Measurements from ENCODE around the gene AQP12B.

The AQP12B gene

DNA sequence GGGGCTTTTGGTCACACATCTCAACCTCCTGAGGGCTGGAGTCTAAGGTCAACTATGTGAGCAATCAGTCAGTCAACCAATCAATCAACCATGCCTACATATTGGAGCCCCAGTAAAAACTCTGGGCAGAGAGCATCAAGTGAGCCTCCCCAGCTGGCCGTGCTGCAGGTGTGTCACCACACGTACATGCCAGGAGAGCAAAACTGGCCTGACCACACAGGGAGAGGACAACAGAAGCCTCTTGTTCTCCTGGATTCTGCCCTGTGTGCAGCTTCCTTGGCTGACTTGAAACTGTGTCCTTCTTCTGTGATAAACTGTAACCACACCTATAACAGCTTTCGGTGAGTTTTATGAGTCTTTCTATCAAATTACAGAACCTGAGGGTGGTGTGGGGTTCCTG is 31.5 kb downstream of the AQP12B start:
- TF ChIP-seq CTCF (conservative IDR thresholded peaks at IDR 0.05; ENCODE audit: low read depth, low read length) = no peak
- Histone ChIP-seq H3K4me1 (ENCODE audit: low read depth, poor library complexity, severe bottlenecking) (no peaks in the 10 kb centered on the region), H3K4me3 (IDR thresholded peaks at IDR 0.05; ENCODE audit: insufficient read depth, low read depth, low read length) (no peak overlapping the region), H3K79me2 (ENCODE audit: insufficient read depth, low read depth) (no peaks in the 10 kb centered on the region), H3K9ac (no peak overlapping the region), H3K27ac (no peak overlapping the region), H3K27me3 (ENCODE audit: insufficient read depth, low read depth) (peaks cover 47% of the 10 kb centered on the region), H2AFZ (ENCODE audit: low read depth) (no peak overlapping the region), H3K36me3 (ENCODE audit: insufficient read depth) (no peaks in the 10 kb centered on the region), H4K20me1 (ENCODE audit: insufficient read depth) (no peaks in the 10 kb centered on the region), H3K4me2 (no peak overlapping the region)

DNA sequence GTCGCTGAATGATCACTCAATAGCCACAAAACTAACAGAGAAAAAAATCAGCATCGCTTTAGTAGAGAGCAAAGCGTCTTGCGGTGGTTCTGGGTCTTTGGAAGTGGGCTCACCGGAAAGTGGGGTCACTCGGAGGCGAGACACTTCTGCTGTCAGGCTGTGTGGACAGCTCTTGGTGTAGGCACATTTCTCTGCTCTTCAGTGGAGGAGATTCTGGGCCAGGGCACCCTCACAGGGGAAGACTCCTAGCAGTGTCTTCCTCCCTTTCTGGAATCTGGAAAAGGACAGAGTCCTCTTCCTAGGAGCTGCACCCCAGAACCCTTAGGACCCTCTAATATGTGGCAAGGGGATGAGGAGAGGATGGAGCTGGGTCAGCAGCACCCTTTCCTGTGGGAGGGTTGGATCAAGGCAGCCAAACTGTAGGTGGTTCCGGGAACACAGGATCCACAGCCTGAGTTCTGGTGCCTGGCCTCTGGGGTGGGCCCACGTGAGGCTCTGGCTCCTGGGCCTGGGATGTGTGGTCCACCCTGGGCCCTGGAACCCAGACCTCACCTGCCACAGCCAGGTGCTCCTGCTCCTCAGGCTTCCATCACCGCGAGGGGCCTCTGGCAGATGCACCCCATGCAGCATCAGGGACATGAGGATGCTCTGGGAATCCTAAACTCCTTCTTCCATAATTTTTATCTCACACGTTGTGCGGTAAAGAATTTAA is 32.3 kb downstream of the AQP12B start:
- no peaks in the 10 kb centered on the region for H3K36me3 ChIP-seq (ENCODE audit: insufficient read depth)
- no peak for TF ChIP-seq CTCF (conservative IDR thresholded peaks at IDR 0.05; ENCODE audit: low read depth, low read length)
- H3K4me2 ChIP-seq = no peak overlapping the region
- H3K27me3 ChIP-seq (ENCODE audit: insufficient read depth, low read depth) = peaks cover 42% of the 10 kb centered on the region
- no peaks in the 10 kb centered on the region for H3K4me1 ChIP-seq (ENCODE audit: low read depth, poor library complexity, severe bottlenecking)
- no peak overlapping the region for H3K9ac ChIP-seq
- no peak overlapping the region for H3K4me3 ChIP-seq (IDR thresholded peaks at IDR 0.05; ENCODE audit: insufficient read depth, low read depth, low read length)
- no peaks in the 10 kb centered on the region for H4K20me1 ChIP-seq (ENCODE audit: insufficient read depth)
- H3K27ac ChIP-seq = no peak overlapping the region
- H3K79me2 ChIP-seq (ENCODE audit: insufficient read depth, low read depth) = no peaks in the 10 kb centered on the region
- no peak overlapping the region for H2AFZ ChIP-seq (ENCODE audit: low read depth)

DNA sequence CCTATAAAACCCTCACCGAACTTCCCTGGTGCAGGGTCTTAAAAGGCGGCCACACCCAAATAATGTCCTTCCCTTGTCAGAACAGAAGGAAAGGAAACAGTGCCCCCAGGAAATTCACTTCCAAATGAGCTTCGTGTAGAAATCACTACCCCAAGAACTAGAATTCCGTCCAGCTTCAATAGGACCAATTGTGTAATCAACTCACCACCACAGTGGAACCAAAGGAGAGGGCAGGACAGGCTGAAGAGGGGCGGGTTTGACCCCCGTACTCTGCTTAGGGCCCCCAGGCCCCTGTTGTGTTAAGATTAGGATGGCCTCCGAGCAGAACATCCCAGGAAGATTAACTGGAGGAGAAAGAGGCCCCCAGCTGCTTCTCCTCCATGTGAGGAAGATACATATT is 33.4 kb downstream of the AQP12B start:
- H3K9ac ChIP-seq = no peak overlapping the region

DNA sequence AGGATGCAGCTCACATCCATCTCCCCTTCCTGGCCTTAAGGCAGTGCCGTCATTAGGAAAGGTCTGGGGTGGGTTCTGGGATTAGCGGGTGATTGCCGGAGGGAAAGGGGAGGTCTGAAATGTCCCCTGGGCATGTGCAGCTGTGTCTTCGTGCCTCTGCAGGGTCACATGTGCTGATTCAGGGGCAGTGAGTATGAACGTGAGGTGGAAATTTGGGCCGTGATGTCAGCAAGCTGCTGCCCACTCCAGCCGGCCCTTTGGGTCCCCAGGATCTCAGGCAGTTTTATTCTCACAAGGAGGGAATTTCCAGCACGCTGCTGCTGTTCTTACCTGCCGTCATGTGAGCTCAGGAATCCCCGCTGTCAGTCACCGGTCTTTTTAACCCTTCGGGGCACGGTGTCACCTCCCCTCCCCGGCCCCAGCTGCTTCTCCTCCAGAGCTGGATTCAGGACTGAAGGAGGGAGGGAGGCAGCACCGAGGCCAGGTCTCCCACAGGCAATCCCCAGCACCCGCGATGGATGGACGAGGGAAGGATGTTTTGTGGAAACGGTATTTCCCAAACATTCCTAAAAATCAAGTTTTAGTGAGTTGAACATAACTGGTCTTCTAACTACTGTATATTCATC is 33.9 kb downstream of the AQP12B start:
- no peak overlapping the region for H3K27ac ChIP-seq
- no peak for TF ChIP-seq CTCF (conservative IDR thresholded peaks at IDR 0.05; ENCODE audit: low read depth, low read length)
- no peak overlapping the region for H2AFZ ChIP-seq (ENCODE audit: low read depth)

More for the DNA sequence above, 33.4 kb downstream of the AQP12B start:
- no peaks in the 10 kb centered on the region for H4K20me1 ChIP-seq (ENCODE audit: insufficient read depth)
- H3K27me3 ChIP-seq (ENCODE audit: insufficient read depth, low read depth) = peaks cover 39% of the 10 kb centered on the region
- TF ChIP-seq CTCF (conservative IDR thresholded peaks at IDR 0.05; ENCODE audit: low read depth, low read length) = no peak
- H3K79me2 ChIP-seq (ENCODE audit: insufficient read depth, low read depth) = no peaks in the 10 kb centered on the region
- H3K4me2 ChIP-seq = no peak overlapping the region
- no peak overlapping the region for H3K4me3 ChIP-seq (IDR thresholded peaks at IDR 0.05; ENCODE audit: insufficient read depth, low read depth, low read length)
- H3K4me1 ChIP-seq (ENCODE audit: low read depth, poor library complexity, severe bottlenecking) = no peaks in the 10 kb centered on the region
- no peaks in the 10 kb centered on the region for H3K36me3 ChIP-seq (ENCODE audit: insufficient read depth)
- H3K27ac ChIP-seq = no peak overlapping the region
- H2AFZ ChIP-seq (ENCODE audit: low read depth) = no peak overlapping the region

More for the DNA sequence above, 33.9 kb downstream of the AQP12B start:
- H3K4me2 ChIP-seq = no peak overlapping the region
- peaks cover 43% of the 10 kb centered on the region for H3K27me3 ChIP-seq (ENCODE audit: insufficient read depth, low read depth)
- no peaks in the 10 kb centered on the region for H3K4me1 ChIP-seq (ENCODE audit: low read depth, poor library complexity, severe bottlenecking)
- no peak overlapping the region for H3K9ac ChIP-seq
- no peaks in the 10 kb centered on the region for H3K79me2 ChIP-seq (ENCODE audit: insufficient read depth, low read depth)
- no peaks in the 10 kb centered on the region for H3K36me3 ChIP-seq (ENCODE audit: insufficient read depth)
- no peaks in the 10 kb centered on the region for H4K20me1 ChIP-seq (ENCODE audit: insufficient read depth)
- H3K4me3 ChIP-seq (IDR thresholded peaks at IDR 0.05; ENCODE audit: insufficient read depth, low read depth, low read length) = no peak overlapping the region

Data from KMS-11 (cell line).